HEK293 (cell line): Measurements from ENCODE around the gene KLK11.

ENCODE experiments used
- CTCF ChIA-PET: fragments of 350-600 bp; formaldehyde crosslinking; extraction: SDS; loops from one replicate; lab custom pipeline; 2021; ENCODE audit warnings: antibody characterized with exemption; lab: Yijun Ruan, JAX
- POLR2A ChIA-PET: fragments of 300-600 bp; formaldehyde crosslinking; extraction: SDS; loops from one replicate; lab custom pipeline; 2020; ENCODE audit warnings: antibody characterized with exemption, inconsistent platforms; lab: Yijun Ruan, JAX
- H3K27ac ChIP-seq: fragments of 200-500 bp; sonication (Bioruptor generic); 2 replicates; pipeline ENCODE4 v1.5.1; 2014; ENCODE audit warnings: low read depth, low read length, control low read depth, inconsistent platforms; ENCODE audit errors: extremely low read depth
- H3K36me3 ChIP-seq, 2 experiments: fragments of 200-500 bp in 1 of 2; sonication (Bioruptor generic) in 1 of 2; 1 replicate in 1 of 2; 2 replicates in 1 of 2; pipeline ENCODE4 v1.5.1; 2014 to 2017; ENCODE audit warnings: inconsistent platforms in 2 of 2, low read length in 2 of 2; ENCODE audit not compliant: control insufficient read depth in 2 of 2, insufficient read depth in 1 of 2
- H3K4me1 ChIP-seq: fragments of 200-500 bp; sonication (Bioruptor generic); 2 replicates; pipeline ENCODE4 v1.5.1; 2014; ENCODE audit warnings: mild to moderate bottlenecking, low read length, inconsistent platforms; ENCODE audit not compliant: control insufficient read depth, insufficient read depth
- H3K4me3 ChIP-seq: 2 replicates; pipeline ENCODE4 v1.5.1; 2011; ENCODE audit warnings: low read depth, mild to moderate bottlenecking, control low read depth, low read length, moderate library complexity
- H3K9me3 ChIP-seq: fragments of 200-500 bp; sonication (Bioruptor generic); 2 replicates; pipeline ENCODE4 v1.5.1; 2014; ENCODE audit warnings: low read depth, low read length, inconsistent platforms; ENCODE audit not compliant: control insufficient read depth, insufficient read depth
- HOXA7 ChIP-seq: sonication (generic); formaldehyde crosslinking; IDR thresholded peaks from 2 replicates; pipeline ENCODE4 v1.8.1; 2022; ENCODE audit warnings: missing genetic modification reagents, borderline replicate concordance
- MYNN ChIP-seq: fragments of 450-650 bp; formaldehyde crosslinking; IDR thresholded peaks from 2 replicates; pipeline ENCODE4 v1.5.1; 2016; ENCODE audit warnings: missing biosample characterization, missing genetic modification characterization, borderline replicate concordance
- OVOL3 ChIP-seq: fragments of 450-650 bp; formaldehyde crosslinking; IDR thresholded peaks from 2 replicates; pipeline ENCODE4 v1.5.1; 2016; ENCODE audit warnings: missing biosample characterization, missing genetic modification characterization
- SCRT2 ChIP-seq: fragments of 450-650 bp; formaldehyde crosslinking; IDR thresholded peaks from 2 replicates; pipeline ENCODE4 v1.5.1; 2016; ENCODE audit warnings: missing biosample characterization, missing genetic modification characterization
- SP3 ChIP-seq: fragments of 450-650 bp; formaldehyde crosslinking; IDR thresholded peaks from 2 replicates; pipeline ENCODE4 v1.5.1; 2016; ENCODE audit warnings: missing biosample characterization, missing genetic modification characterization
- ZEB2 ChIP-seq: fragments of 450-650 bp; formaldehyde crosslinking; IDR thresholded peaks from 2 replicates; pipeline ENCODE4 v1.5.1; 2016; ENCODE audit warnings: missing biosample characterization, missing genetic modification characterization
- ZFP41 ChIP-seq: fragments of 450-650 bp; formaldehyde crosslinking; IDR thresholded peaks from 2 replicates; pipeline ENCODE4 v1.5.1; 2016; ENCODE audit warnings: missing biosample characterization, missing genetic modification characterization, borderline replicate concordance
- ZNF169 ChIP-seq: fragments of 450-650 bp; formaldehyde crosslinking; IDR thresholded peaks from 2 replicates; pipeline ENCODE4 v1.5.1; 2016; ENCODE audit warnings: missing biosample characterization, missing genetic modification characterization
- ZNF19 ChIP-seq: fragments of 450-650 bp; formaldehyde crosslinking; IDR thresholded peaks from 2 replicates; pipeline ENCODE4; 2016; ENCODE audit warnings: missing biosample characterization, missing genetic modification characterization, low read depth
- ZNF223 ChIP-seq: fragments of 450-650 bp; formaldehyde crosslinking; IDR thresholded peaks from 2 replicates; pipeline ENCODE4 v1.5.1; 2016; ENCODE audit warnings: missing biosample characterization, missing genetic modification characterization
- ZNF239 ChIP-seq: fragments of 450-650 bp; formaldehyde crosslinking; IDR thresholded peaks from 2 replicates; pipeline ENCODE4 v1.5.1; 2016; ENCODE audit warnings: missing biosample characterization, missing genetic modification characterization
- ZNF354C ChIP-seq: fragments of 450-650 bp; formaldehyde crosslinking; IDR thresholded peaks from 2 replicates; pipeline ENCODE4 v1.5.1; 2016; ENCODE audit warnings: missing biosample characterization, missing genetic modification characterization, low read depth, borderline replicate concordance
- ZNF416 ChIP-seq: fragments of 450-650 bp; formaldehyde crosslinking; IDR thresholded peaks from 2 replicates; pipeline ENCODE4 v1.5.1; 2016; ENCODE audit warnings: missing biosample characterization, missing genetic modification characterization
- TF ChIP-seq, protein P1 (sequence below): fragments of 450-650 bp; formaldehyde crosslinking; IDR thresholded peaks from 2 replicates; pipeline ENCODE4 v1.5.1; 2016; ENCODE audit warnings: missing biosample characterization, missing genetic modification characterization
- TF ChIP-seq, protein P2 (sequence below): sonication (generic); formaldehyde crosslinking; IDR thresholded peaks from 2 replicates; pipeline ENCODE4 v1.8.1; 2022; ENCODE audit warnings: mild to moderate bottlenecking, moderate library complexity, missing genetic modification reagents
- TF ChIP-seq, protein P3 (sequence below): fragments of 450-650 bp; formaldehyde crosslinking; IDR thresholded peaks from 2 replicates; pipeline ENCODE4 v1.5.0; 2017; ENCODE audit warnings: missing biosample characterization, missing genetic modification characterization, borderline replicate concordance
- TF ChIP-seq, protein P4 (sequence below): fragments of 450-650 bp; formaldehyde crosslinking; IDR thresholded peaks from 2 replicates; pipeline ENCODE4 v1.5.1; 2016; ENCODE audit warnings: missing biosample characterization, missing genetic modification characterization

The KLK11 gene

DNA sequence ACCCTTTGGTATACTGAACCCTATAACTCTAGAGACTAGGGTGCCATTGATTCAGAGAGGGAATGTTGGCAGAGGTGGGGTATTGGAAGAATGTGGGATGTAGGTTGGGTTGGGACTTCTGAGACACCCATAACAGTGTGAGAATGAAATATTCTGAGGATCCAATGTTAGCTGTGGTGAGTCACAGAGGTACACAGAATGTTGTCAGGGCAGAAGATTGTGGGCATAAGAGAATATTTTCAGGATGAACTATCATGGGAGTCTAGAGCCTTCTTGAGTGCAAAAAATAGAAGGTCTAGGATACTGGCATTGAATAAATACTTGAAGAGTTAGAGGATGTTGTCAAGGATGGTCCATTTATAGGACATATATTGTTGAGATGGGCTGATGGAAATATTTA, 29.4 kb upstream of the KLK11 start (continued):
- TF ChIP-seq ZNF354C (tag by site-specific recombination) = no peak

DNA sequence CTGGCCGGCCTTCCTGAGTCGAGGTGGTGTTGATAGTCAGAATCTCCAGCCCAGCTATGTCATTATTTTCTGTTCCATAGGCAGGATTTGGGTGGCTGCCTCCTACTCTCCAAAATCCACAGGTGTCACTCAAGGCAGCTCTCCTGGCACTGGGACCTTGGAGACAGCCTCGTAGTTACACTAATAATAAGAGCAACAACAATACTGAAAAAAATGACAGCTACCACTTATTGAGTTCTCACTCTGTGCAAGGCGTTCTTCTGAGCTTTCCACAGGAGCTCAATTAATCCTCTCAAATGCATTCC, 20.6 kb upstream of the KLK11 start:
- TF ChIP-seq SCRT2 (tag by site-specific recombination) (peak; percentile 56), ZNF223 (tag by site-specific recombination) (no peak)
- TF ChIP-seq, all 188 proteins: peak for 1
- no peaks in the 10 kb centered on the region for H3K4me1 ChIP-seq
- POLR2A ChIA-PET = no interaction called here
- no peak overlapping the region for H3K4me3 ChIP-seq
- CTCF ChIA-PET = interaction anchor here (0.9 to 1.1 kb wide), 3 partner anchors 25 to 50 kb away, joined by 3 read pairs; no protein-coding TSS in a partner anchor
- H3K36me3 ChIP-seq = no peaks in the 10 kb centered on the region
- H3K9me3 ChIP-seq = no peaks in the 10 kb centered on the region
- no peak overlapping the region for H3K27ac ChIP-seq

DNA sequence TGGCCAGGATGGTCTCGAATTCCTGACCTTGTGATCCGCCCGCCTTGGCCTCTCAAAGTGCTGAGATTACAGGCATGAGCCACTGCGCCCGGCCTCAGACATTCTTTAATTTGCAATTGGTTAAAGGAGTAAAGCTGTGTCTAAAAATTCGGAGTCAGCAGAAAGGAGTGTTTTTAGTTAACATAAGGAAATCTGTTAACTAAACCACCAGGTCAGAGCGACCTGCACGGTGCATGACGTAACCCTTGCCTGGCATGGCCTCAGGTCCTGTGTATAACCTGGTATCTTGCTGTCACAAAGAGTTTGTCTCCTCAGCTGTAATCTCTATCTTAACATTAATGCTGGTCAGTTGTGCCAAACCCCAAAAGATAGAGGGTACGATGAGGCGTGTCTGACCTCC, 17.9 kb upstream of the KLK11 start:
- POLR2A ChIA-PET = no interaction called here

More for the DNA sequence above, 17.9 kb upstream of the KLK11 start:
- CTCF ChIA-PET = interaction anchor here (2.2 kb wide), 1 partner anchor 24 kb away, joined by 6 read pairs; no protein-coding TSS in a partner anchor
- Histone ChIP-seq H3K9me3 (no peaks in the 10 kb centered on the region), H3K4me1 (no peaks in the 10 kb centered on the region), H3K4me3 (no peak overlapping the region), H3K27ac (no peak overlapping the region), H3K36me3 (no peaks in the 10 kb centered on the region)
- no peak for TF ChIP-seq HOXA7 (CRISPR knock-in tag)
- TF ChIP-seq MYNN (tag by site-specific recombination) = no peak
- TF ChIP-seq ZNF416 (tag by site-specific recombination) = no peak
- no peak for TF ChIP-seq ZNF169 (tag by site-specific recombination)
- TF ChIP-seq ZFP41 (tag by site-specific recombination) = no peak
- TF ChIP-seq ZEB2 (tag by site-specific recombination) = no peak
- TF ChIP-seq, protein P1, sequence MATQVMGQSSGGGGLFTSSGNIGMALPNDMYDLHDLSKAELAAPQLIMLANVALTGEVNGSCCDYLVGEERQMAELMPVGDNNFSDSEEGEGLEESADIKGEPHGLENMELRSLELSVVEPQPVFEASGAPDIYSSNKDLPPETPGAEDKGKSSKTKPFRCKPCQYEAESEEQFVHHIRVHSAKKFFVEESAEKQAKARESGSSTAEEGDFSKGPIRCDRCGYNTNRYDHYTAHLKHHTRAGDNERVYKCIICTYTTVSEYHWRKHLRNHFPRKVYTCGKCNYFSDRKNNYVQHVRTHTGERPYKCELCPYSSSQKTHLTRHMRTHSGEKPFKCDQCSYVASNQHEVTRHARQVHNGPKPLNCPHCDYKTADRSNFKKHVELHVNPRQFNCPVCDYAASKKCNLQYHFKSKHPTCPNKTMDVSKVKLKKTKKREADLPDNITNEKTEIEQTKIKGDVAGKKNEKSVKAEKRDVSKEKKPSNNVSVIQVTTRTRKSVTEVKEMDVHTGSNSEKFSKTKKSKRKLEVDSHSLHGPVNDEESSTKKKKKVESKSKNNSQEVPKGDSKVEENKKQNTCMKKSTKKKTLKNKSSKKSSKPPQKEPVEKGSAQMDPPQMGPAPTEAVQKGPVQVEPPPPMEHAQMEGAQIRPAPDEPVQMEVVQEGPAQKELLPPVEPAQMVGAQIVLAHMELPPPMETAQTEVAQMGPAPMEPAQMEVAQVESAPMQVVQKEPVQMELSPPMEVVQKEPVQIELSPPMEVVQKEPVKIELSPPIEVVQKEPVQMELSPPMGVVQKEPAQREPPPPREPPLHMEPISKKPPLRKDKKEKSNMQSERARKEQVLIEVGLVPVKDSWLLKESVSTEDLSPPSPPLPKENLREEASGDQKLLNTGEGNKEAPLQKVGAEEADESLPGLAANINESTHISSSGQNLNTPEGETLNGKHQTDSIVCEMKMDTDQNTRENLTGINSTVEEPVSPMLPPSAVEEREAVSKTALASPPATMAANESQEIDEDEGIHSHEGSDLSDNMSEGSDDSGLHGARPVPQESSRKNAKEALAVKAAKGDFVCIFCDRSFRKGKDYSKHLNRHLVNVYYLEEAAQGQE (tag by site-specific recombination) = no peak
- TF ChIP-seq, protein P2, sequence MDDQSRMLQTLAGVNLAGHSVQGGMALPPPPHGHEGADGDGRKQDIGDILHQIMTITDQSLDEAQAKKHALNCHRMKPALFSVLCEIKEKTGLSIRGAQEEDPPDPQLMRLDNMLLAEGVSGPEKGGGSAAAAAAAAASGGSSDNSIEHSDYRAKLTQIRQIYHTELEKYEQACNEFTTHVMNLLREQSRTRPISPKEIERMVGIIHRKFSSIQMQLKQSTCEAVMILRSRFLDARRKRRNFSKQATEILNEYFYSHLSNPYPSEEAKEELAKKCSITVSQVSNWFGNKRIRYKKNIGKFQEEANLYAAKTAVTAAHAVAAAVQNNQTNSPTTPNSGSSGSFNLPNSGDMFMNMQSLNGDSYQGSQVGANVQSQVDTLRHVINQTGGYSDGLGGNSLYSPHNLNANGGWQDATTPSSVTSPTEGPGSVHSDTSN (CRISPR knock-in tag) = no peak
- TF ChIP-seq ZNF239 (tag by site-specific recombination) = no peak
- no peak for TF ChIP-seq ZNF19 (tag by site-specific recombination)
- no peak for TF ChIP-seq SP3 (tag by site-specific recombination)
- TF ChIP-seq SCRT2 (tag by site-specific recombination) = no peak
- TF ChIP-seq, protein P3, sequence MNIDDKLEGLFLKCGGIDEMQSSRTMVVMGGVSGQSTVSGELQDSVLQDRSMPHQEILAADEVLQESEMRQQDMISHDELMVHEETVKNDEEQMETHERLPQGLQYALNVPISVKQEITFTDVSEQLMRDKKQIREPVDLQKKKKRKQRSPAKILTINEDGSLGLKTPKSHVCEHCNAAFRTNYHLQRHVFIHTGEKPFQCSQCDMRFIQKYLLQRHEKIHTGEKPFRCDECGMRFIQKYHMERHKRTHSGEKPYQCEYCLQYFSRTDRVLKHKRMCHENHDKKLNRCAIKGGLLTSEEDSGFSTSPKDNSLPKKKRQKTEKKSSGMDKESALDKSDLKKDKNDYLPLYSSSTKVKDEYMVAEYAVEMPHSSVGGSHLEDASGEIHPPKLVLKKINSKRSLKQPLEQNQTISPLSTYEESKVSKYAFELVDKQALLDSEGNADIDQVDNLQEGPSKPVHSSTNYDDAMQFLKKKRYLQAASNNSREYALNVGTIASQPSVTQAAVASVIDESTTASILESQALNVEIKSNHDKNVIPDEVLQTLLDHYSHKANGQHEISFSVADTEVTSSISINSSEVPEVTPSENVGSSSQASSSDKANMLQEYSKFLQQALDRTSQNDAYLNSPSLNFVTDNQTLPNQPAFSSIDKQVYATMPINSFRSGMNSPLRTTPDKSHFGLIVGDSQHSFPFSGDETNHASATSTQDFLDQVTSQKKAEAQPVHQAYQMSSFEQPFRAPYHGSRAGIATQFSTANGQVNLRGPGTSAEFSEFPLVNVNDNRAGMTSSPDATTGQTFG (tag by site-specific recombination) = no peak
- TF ChIP-seq, protein P4, sequence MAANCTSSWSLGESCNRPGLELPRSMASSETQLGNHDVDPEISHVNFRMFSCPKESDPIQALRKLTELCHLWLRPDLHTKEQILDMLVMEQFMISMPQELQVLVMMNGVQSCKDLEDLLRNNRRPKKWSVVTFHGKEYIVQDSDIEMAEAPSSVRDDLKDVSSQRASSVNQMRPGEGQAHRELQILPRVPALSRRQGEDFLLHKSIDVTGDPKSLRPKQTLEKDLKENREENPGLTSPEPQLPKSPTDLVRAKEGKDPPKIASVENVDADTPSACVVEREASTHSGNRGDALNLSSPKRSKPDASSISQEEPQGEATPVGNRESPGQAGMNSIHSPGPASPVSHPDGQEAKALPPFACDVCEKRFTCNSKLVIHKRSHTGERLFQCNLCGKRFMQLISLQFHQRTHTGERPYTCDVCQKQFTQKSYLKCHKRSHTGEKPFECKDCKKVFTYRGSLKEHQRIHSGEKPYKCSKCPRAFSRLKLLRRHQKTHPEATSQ (tag by site-specific recombination) = no peak
- no peak for TF ChIP-seq OVOL3 (tag by site-specific recombination)
